Measurements from ENCODE around the gene DEDD2. TPM values are rescaled to one million over a fixed set of nuclear protein-coding genes. Genes with fewer than 3 reads are reported as not detected.

DEDD2 gene
- polyA plus RNA-seq, 1 of the 3 experiments (the other 2 are of a cell fraction), result 30.2 TPM

DNA sequence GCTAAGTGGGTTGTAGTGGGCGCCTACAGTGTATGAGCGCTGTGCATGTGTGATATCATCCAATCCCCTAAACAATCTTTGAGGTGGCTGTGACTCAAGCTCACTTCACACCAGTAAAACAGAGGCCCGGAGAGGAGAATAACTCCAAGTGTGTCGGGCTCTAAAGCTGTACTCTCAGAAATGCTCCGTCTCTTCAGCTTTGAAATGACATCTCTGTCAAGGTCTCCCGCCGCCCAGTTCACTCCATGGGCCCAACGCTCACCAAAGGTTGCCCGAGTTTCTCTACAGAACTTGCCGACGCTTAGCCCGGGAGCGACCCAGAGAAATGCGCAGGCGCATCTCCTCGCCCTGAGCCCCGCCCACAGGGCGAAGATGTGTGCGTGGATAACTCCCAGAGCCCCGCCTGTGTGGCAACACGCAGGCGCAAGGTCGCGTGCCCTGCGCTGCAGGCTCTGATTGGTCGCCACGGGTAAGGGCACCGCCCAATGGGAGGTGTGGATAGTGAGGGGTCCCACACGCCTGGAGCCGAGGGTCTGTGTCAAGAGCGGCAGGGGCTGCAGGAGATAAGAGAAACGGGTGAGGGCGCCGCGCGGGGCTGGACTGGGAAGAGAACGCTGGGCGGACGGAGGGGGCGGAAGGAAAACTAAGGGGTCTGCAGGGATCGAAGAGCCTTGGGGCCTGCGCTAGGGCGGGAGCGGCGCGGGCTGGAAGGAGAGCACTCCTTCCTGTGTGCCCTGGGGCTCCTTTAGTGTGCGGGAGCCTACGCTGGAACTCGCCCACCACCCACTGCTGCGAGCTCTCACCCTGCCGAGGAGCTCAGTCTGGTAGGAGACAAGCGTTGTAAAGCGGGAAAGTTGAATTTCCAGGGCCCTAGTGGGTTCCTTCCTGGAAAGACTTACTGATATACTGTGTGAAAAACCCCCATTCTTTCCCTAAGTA lies 2.6 kb upstream of the DEDD2 start, which contains the start of gene ZNF526:
Gene ZNF526, plus strand, starts transcription at position 501 of the 939 bp plus-strand sequence. CDS start 4,092 bp downstream, outside the sequence.
- peak within 1 kb of the TSS; percentile 79 for H3K4me3 ChIP-seq (ENCODE audit: low read depth in 2 of 2, low read length in 1 of 2)
- H3K27me3 ChIP-seq (ENCODE audit: insufficient read depth), result no peaks in the 10 kb centered on the region
- H3K9ac ChIP-seq, result peak within 1 kb of the TSS; percentile 85
- peaks cover 0 to 13% of the 10 kb centered on the region in 2 experiments for H3K36me3 ChIP-seq (replicated peaks in 1 of 2; ENCODE audit: control insufficient read depth in 1 of 2, insufficient read depth in 2 of 2, low read length in 1 of 2)
- H3K9me3 ChIP-seq, result no peaks in the 10 kb centered on the region
- H3K4me1 ChIP-seq (ENCODE audit: control insufficient read depth in 1 of 2, insufficient read depth in 2 of 2, low read depth in 1 of 2, low read length in 1 of 2), result peaks cover 9 to 28% of the 10 kb centered on the region in 2 experiments; a peak in 2 of 4 replicates
- peak; percentile 99 for DNase-seq
- H3K79me2 ChIP-seq (ENCODE audit: insufficient read depth), result peaks cover 85% of the 10 kb centered on the region
- WGBS (ENCODE audit: low lambda C conversion rate), result 1% methylated on average over 48 of the region's 53 CpGs
- no peaks in the 10 kb centered on the region for H3K9me2 ChIP-seq
- TF ChIP-seq USF1 (IDR thresholded peaks at IDR 0.05; ENCODE audit: borderline replicate concordance, low read depth) (peak; percentile 90), GATA2 (CRISPR knock-in tag; IDR thresholded peaks at IDR 0.05) (peak; percentile 88), RFX5 (IDR thresholded peaks at IDR 0.05; ENCODE audit: low read length) (peak; percentile 92), POLR2AphosphoS5 (IDR thresholded peaks at IDR 0.05; ENCODE audit: low read depth, low read length) (peak; percentile 87), TEAD4 (IDR thresholded peaks at IDR 0.05; ENCODE audit: borderline replicate concordance, insufficient read depth) (no peak), MAX (IDR thresholded peaks at IDR 0.05; ENCODE audit: low read depth) (peak; percentile 68), NFIC (IDR thresholded peaks at IDR 0.05; ENCODE audit: borderline replicate concordance) (no peak), TAF1 (IDR thresholded peaks at IDR 0.05; ENCODE audit: borderline replicate concordance, low read depth, low read length) (peak; percentile 65), MXI1 (IDR thresholded peaks at IDR 0.05; ENCODE audit: low read depth, low read length) (peak; percentile 95), IRF3 (IDR thresholded peaks at IDR 0.05; ENCODE audit: low read depth, low read length) (peak; percentile 54), EP300 (IDR thresholded peaks at IDR 0.05; ENCODE audit: borderline replicate concordance in 1 of 2, low read depth in 1 of 2, low read length in 1 of 2) (peak in 1 of 2 experiments; percentile 18; a peak in 1 of 4 replicates), NRF1 (IDR thresholded peaks at IDR 0.05; ENCODE audit: low read depth, low read length) (peak; percentile 97), REST (IDR thresholded peaks at IDR 0.05; ENCODE audit: low read depth, low read length) (no peak), RXRA (IDR thresholded peaks at IDR 0.05; ENCODE audit: borderline replicate concordance, low read depth) (no peak)
- TF ChIP-seq, protein P1, sequence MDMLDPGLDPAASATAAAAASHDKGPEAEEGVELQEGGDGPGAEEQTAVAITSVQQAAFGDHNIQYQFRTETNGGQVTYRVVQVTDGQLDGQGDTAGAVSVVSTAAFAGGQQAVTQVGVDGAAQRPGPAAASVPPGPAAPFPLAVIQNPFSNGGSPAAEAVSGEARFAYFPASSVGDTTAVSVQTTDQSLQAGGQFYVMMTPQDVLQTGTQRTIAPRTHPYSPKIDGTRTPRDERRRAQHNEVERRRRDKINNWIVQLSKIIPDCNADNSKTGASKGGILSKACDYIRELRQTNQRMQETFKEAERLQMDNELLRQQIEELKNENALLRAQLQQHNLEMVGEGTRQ (IDR thresholded peaks at IDR 0.05; ENCODE audit: borderline replicate concordance, low read depth, low read length), result peak; percentile 67
- POLR2A ChIA-PET, result interaction anchor here (1.0 to 1.6 kb wide), 3 partner anchors 9 to 19 kb away, joined by 3 to 7 read pairs (median 3); no protein-coding TSS in a partner anchor
- peak within 1 kb of the TSS; percentile 70 to 79 for H3K27ac ChIP-seq (ENCODE audit: low read depth in 2 of 2, low read length in 1 of 2)
- peak within 1 kb of the TSS; percentile 88 for H3K4me2 ChIP-seq
- CTCF ChIA-PET, result interaction anchor here (0.6 to 2.6 kb wide), 7 partner anchors 11 to 111 kb away, joined by 3 to 8 read pairs (median 3); no protein-coding TSS in a partner anchor
- peak within 1 kb of the TSS; percentile 74; the same call in 1 of the 2 replicates for H2AFZ ChIP-seq (ENCODE audit: low read depth)
- no peaks in the 10 kb centered on the region; the same call in 1 of the 2 replicates for H4K20me1 ChIP-seq (ENCODE audit: insufficient read depth)
- peaks cover 12% of the 10 kb centered on the region for H3F3A ChIP-seq (replicated peaks; ENCODE audit: insufficient read depth)
